Right lobe of liver (tissue), 6 donors: ENCODE measurements around the gene TFIP11. TPM values are rescaled to one million over a fixed set of nuclear protein-coding genes. Genes with fewer than 3 reads are reported as not detected.
A peak's percentile ranks its signal among the peaks of the same experiment; 100 is the strongest.

Experiments
- ATAC-seq, 4 donors: fragments of 200-7000 bp; cut with Tn5 transposase; one replicate each; pipeline ENCODE4 v1.9.1; 2020; ENCODE audit warnings: mild to moderate bottlenecking in 4 of 4, moderate library complexity in 4 of 4
- DNase-seq, 3 donors: peaks; one replicate each; pipeline ENCODE4 v3.0.0-alpha.2; 2020
- H3K27ac ChIP-seq, 3 donors: fragments of 200-600 bp; one replicate each; pipeline ENCODE4 v1.8.0; 2022
- H3K27me3 ChIP-seq, 2 donors: fragments of 200-600 bp; one replicate each; pipeline ENCODE4 v1.8.0; 2022
- H3K36me3 ChIP-seq, 4 donors: fragments of 200-600 bp; sonication (generic) in 1 of 4; one replicate each; pipeline versions ENCODE4 v1.5.1 to v1.8.0; 2017 to 2022; ENCODE audit warnings: control low read depth in 1 of 4
- H3K4me1 ChIP-seq, 4 donors: fragments of 200-600 bp; sonication (generic) in 1 of 4; one replicate each; pipeline versions ENCODE4 v1.5.1 to v1.8.0; 2017 to 2022; ENCODE audit warnings: control low read depth in 1 of 4
- H3K4me3 ChIP-seq, 3 donors: fragments of 200-600 bp; one replicate each; pipeline ENCODE4 v1.8.0; 2022
- H3K9me3 ChIP-seq, 4 donors: fragments of 200-600 bp; sonication (generic) in 1 of 4; one replicate each; pipeline versions ENCODE4 v1.5.1 to v1.8.0; 2017 to 2022; ENCODE audit warnings: control low read depth in 1 of 4
- CTCF ChIP-seq, 4 donors: fragments of 200-600 bp in 3 of 4; fragments of 450-650 bp in 1 of 4; IDR thresholded peaks; one replicate each; pipeline versions ENCODE4 v1.5.1 to v1.8.0; 2016 to 2022; ENCODE audit warnings: antibody characterized with exemption in 4 of 4, mild to moderate bottlenecking in 2 of 4
- POLR2A ChIP-seq: fragments of 450-650 bp; IDR thresholded peaks from one replicate; pipeline ENCODE4 v1.6.1; 2017; ENCODE audit warnings: antibody characterized with exemption, mild to moderate bottlenecking
- WGBS: methylation state at CpG from one replicate; pipeline ENCODE4 v1.1.6; 2018; ENCODE audit warnings: low coverage, low lambda C conversion rate; ENCODE audit not compliant: insufficient coverage; ENCODE audit errors: missing lambda C conversion rate; 5-methylcytosine and 5-hydroxymethylcytosine counted together
- intact Hi-C, 2 donors: fragments of 100-400 bp; cut with DNase I; formaldehyde crosslinking; loops; one replicate each; pipeline versions ENCODE4 v1.11.2 to v1.14.1; 2022
- total RNA-seq, 6 experiments: library from RNA; depleted of rRNA in 2 of 6; stranded (reverse); fragments of >200 nt in 2 of 6; fragmentation: NEBNext Ultra II Directional in 3 of 6; extraction: Animal tissue kit (Norgen Biotek cat#: 25700) in 3 of 6; gene quantifications; one replicate each; pipeline versions ENCODE4 v1.1.0 to v1.2.4, GENCODE V29; 2016 to 2023
- donor health status: DM: no; HTN: yes; CAD: no.
- donor health status: DM: no; HTN: no; CAD: no.
- donor health status: DM: no; HTN: no; CAD: no.
- donor health status: DM: no; HTN: yes; CAD: no.
- donor health status: DM: no; HTN: yes; CAD: no.

TFIP11 gene
- total RNA-seq, 6 experiments from 2014 or later = 17.0 to 24.1 (median 21.6) TPM

GRCh38 chr22:26462641-26463040, 49.6 kb downstream of the TFIP11 start:
- TF ChIP-seq CTCF (IDR thresholded peaks at IDR 0.05) (no peak), POLR2A (no peak)
- 83% methylated on average over 1 of the region's 3 CpGs for WGBS
- Histone ChIP-seq H3K9me3 (no peaks in the 10 kb centered on the region), H3K36me3 (peaks cover 0 to 52% (median 18%) of the 10 kb centered on the region in 4 donors), H3K4me3 (no peak overlapping the region), H3K27ac (no peak overlapping the region), H3K27me3 (no peaks in the 10 kb centered on the region), H3K4me1 (peaks cover 0 to 9% (median 0%) of the 10 kb centered on the region in 4 donors)
- ATAC-seq (no peak), DNase-seq (no peak)
- intact Hi-C loops = no loop called here

GRCh38 chr22:26462051-26462450, 50.2 kb downstream of the TFIP11 start:
- H3K27ac ChIP-seq = no peak overlapping the region
- no peak for TF ChIP-seq CTCF (IDR thresholded peaks at IDR 0.05)
- TF ChIP-seq POLR2A = no peak

GRCh38 chr22:26461188-26461810, 51.0 kb downstream of the TFIP11 start:
- no peak overlapping the region for H3K27ac ChIP-seq
- no peaks in the 10 kb centered on the region for H3K27me3 ChIP-seq
- WGBS = 6% methylated on average over 2 of the region's 3 CpGs
- peaks cover 0 to 45% (median 17%) of the 10 kb centered on the region in 4 donors for H3K36me3 ChIP-seq
- DNase-seq (peak in 2 of 3 donors; percentile 56 to 57), ATAC-seq (peak; percentile 70 to 80 (median 76))
- H3K4me3 ChIP-seq = no peak overlapping the region
- intact Hi-C loops = no loop called here
- H3K9me3 ChIP-seq = no peaks in the 10 kb centered on the region
- TF ChIP-seq POLR2A = no peak
- TF ChIP-seq CTCF (IDR thresholded peaks at IDR 0.05) = peak; percentile 52 to 78 (median 68)
- peaks cover 0 to 9% (median 0%) of the 10 kb centered on the region in 4 donors for H3K4me1 ChIP-seq

More at GRCh38 chr22:26462051-26462450, 50.2 kb downstream of the TFIP11 start:
- Histone ChIP-seq H3K9me3 (no peaks in the 10 kb centered on the region), H3K27me3 (no peaks in the 10 kb centered on the region), H3K36me3 (peaks cover 0 to 52% (median 18%) of the 10 kb centered on the region in 4 donors), H3K4me1 (peaks cover 0 to 9% (median 0%) of the 10 kb centered on the region in 4 donors), H3K4me3 (no peak overlapping the region)
- intact Hi-C loops = no loop called here
- ATAC-seq (no peak), DNase-seq (no peak)
- WGBS = 71% methylated on average over 2 of the region's 5 CpGs

- no peak for DNase-seq
- ATAC-seq = no peak
- Histone ChIP-seq H3K27me3 (no peaks in the 10 kb centered on the region), H3K36me3 (peaks cover 0 to 38% (median 13%) of the 10 kb centered on the region in 4 donors), H3K4me3 (no peak overlapping the region), H3K4me1 (peaks cover 0 to 9% (median 0%) of the 10 kb centered on the region in 4 donors), H3K9me3 (no peaks in the 10 kb centered on the region), H3K27ac (no peak overlapping the region)
- TF ChIP-seq CTCF (IDR thresholded peaks at IDR 0.05) (no peak), POLR2A (no peak)
- intact Hi-C loops = no loop called here
- 68% methylated on average over 3 of the region's 6 CpGs for WGBS
Measured at GRCh38 chr22:26460202-26460601, 52.1 kb downstream of the TFIP11 start.
